ENCODE measurements around the gene DUSP21.
"Not testable (repeated sequence)": the region's sequence is repeated elsewhere in the genome, so short reads cannot be mapped to it uniquely, and the experiment has no call there.

Gene DUSP21

GRCh38 chrX:44876767-44877166, 32.9 kb downstream of the DUSP21 start:
- no peak overlapping the region for H3K4me3 ChIP-seq (ENCODE audit: low read depth, low read length)
- no peak for TF ChIP-seq CTCF (IDR thresholded peaks at IDR 0.05; ENCODE audit: low read depth, low read length, missing control alignments)
- no peak for DNase-seq (ENCODE audit: low read depth)

- DNase-seq (ENCODE audit: low read depth) = no peak
- H3K4me3 ChIP-seq (ENCODE audit: low read depth, low read length) = no peak overlapping the region
- no peak for TF ChIP-seq CTCF (IDR thresholded peaks at IDR 0.05; ENCODE audit: low read depth, low read length, missing control alignments)
These were observed 35.0 kb downstream of the DUSP21 start for GRCh38 chrX:44878780-44879179.

GRCh38 chrX:44881549-44881948, 37.7 kb downstream of the DUSP21 start:
- TF ChIP-seq CTCF (IDR thresholded peaks at IDR 0.05; ENCODE audit: low read depth, low read length, missing control alignments) = no peak
- no peak for DNase-seq (ENCODE audit: low read depth)
- no peak overlapping the region for H3K4me3 ChIP-seq (ENCODE audit: low read depth, low read length)

GRCh38 chrX:44882635-44883034, 38.8 kb downstream of the DUSP21 start:
- TF ChIP-seq CTCF (IDR thresholded peaks at IDR 0.05; ENCODE audit: low read depth, low read length, missing control alignments) = no peak
- no peak overlapping the region for H3K4me3 ChIP-seq (ENCODE audit: low read depth, low read length)
- DNase-seq (ENCODE audit: low read depth) = no peak

- TF ChIP-seq CTCF (IDR thresholded peaks at IDR 0.05; ENCODE audit: low read depth, low read length, missing control alignments) = no peak
- DNase-seq (ENCODE audit: low read depth) = no peak
- no peak overlapping the region for H3K4me3 ChIP-seq (ENCODE audit: low read depth, low read length)
These were observed 41.1 kb downstream of the DUSP21 start for GRCh38 chrX:44884944-44885343.

- DNase-seq (ENCODE audit: low read depth) = no peak
- TF ChIP-seq CTCF (IDR thresholded peaks at IDR 0.05; ENCODE audit: low read depth, low read length, missing control alignments) = no peak
These were observed 46.0 kb downstream of the DUSP21 start for GRCh38 chrX:44889824-44890223.

GRCh38 chrX:44890247-44890646, 46.4 kb downstream of the DUSP21 start:
- TF ChIP-seq CTCF (IDR thresholded peaks at IDR 0.05; ENCODE audit: low read depth, low read length, missing control alignments) = no peak
- no peak overlapping the region for H3K4me3 ChIP-seq (ENCODE audit: low read depth, low read length)
- DNase-seq (ENCODE audit: low read depth) = no peak

More at GRCh38 chrX:44889824-44890223, 46.0 kb downstream of the DUSP21 start:
- no peak overlapping the region for H3K4me3 ChIP-seq (ENCODE audit: low read depth, low read length)

GRCh38 chrX:44890687-44891086, 46.9 kb downstream of the DUSP21 start:
- DNase-seq (ENCODE audit: low read depth); H3K4me3 ChIP-seq (ENCODE audit: low read depth, low read length): not testable (repeated sequence)
